ENCODE data around the gene C8G.

- TF ChIP-seq CTCF (IDR thresholded peaks at IDR 0.05) = no peak
- no peak for TF ChIP-seq POLR2A (IDR thresholded peaks at IDR 0.05)
- TF ChIP-seq EP300 (IDR thresholded peaks at IDR 0.05) = no peak
Measured at GRCh38 chr9:136953771-136954269, 8.8 kb downstream of the C8G start.

Data from upper lobe of left lung (tissue), 4 donors.